Hepatocyte (in vitro differentiated cells): Measurements from ENCODE around the gene IFT122. TPM values are rescaled to one million over a fixed set of nuclear protein-coding genes. Genes with fewer than 3 reads are reported as not detected.

Source experiments
- DNase-seq: peaks from one replicate; pipeline ENCODE4 v3.0.0-alpha.2; 2016; ENCODE audit warnings: low spot score
- H2AFZ ChIP-seq: fragments of 200-600 bp; sonication (generic); 2 replicates; pipeline ENCODE4 v1.6.0; 2016; ENCODE audit warnings: antibody characterized with exemption, mild to moderate bottlenecking
- H3K27ac ChIP-seq: fragments of 200-600 bp; sonication (generic); 2 replicates; pipeline ENCODE4 v1.5.1; 2016; ENCODE audit warnings: mild to moderate bottlenecking
- H3K27me3 ChIP-seq: fragments of 200-600 bp; sonication (generic); 2 replicates; pipeline ENCODE4 v1.6.1; 2016
- H3K36me3 ChIP-seq: fragments of 200-600 bp; sonication (generic); replicated peaks from 2 replicates; pipeline ENCODE4 v1.5.1; 2016; ENCODE audit warnings: low read depth; ENCODE audit not compliant: insufficient read depth
- H3K4me1 ChIP-seq: fragments of 200-600 bp; sonication (generic); 2 replicates; pipeline ENCODE4 v1.5.1; 2016; ENCODE audit warnings: mild to moderate bottlenecking, moderate library complexity; ENCODE audit not compliant: insufficient read depth
- H3K4me2 ChIP-seq: fragments of 200-600 bp; sonication (generic); 2 replicates; pipeline ENCODE4 v1.6.0; 2016
- H3K4me3 ChIP-seq: fragments of 200-600 bp; sonication (generic); 2 replicates; pipeline ENCODE4 v1.5.1; 2016; ENCODE audit warnings: mild to moderate bottlenecking
- H3K79me2 ChIP-seq: fragments of 200-600 bp; sonication (generic); 2 replicates; pipeline ENCODE4 v1.6.0; 2017; ENCODE audit warnings: mild to moderate bottlenecking
- H3K9me2 ChIP-seq: fragments of 200-600 bp; sonication (generic); replicated peaks from 2 replicates; pipeline ENCODE4 v1.6.0; 2017; ENCODE audit warnings: mild to moderate bottlenecking; ENCODE audit not compliant: insufficient read depth
- H3K9me3 ChIP-seq: fragments of 200-600 bp; sonication (generic); 2 replicates; pipeline ENCODE4 v1.5.1; 2016; ENCODE audit warnings: low read depth, mild to moderate bottlenecking
- H4K20me1 ChIP-seq: fragments of 200-600 bp; sonication (generic); 2 replicates; pipeline ENCODE4 v1.6.0; 2016; ENCODE audit warnings: mild to moderate bottlenecking; ENCODE audit not compliant: insufficient read depth, poor library complexity, severe bottlenecking
- CTCF ChIP-seq: fragments of 200-600 bp; sonication (generic); IDR thresholded peaks from 2 replicates; pipeline ENCODE4 v1.5.1; 2016; ENCODE audit warnings: antibody characterized with exemption, mild to moderate bottlenecking; ENCODE audit not compliant: poor library complexity
- EZH2 ChIP-seq: fragments of 200-600 bp; sonication (generic); IDR thresholded peaks from 2 replicates; pipeline ENCODE4 v1.6.1; 2016; ENCODE audit warnings: antibody characterized with exemption, mild to moderate bottlenecking, borderline replicate concordance
- EZH2phosphoT487 ChIP-seq: fragments of 200-600 bp; sonication (generic); IDR thresholded peaks from one replicate; pipeline ENCODE4 v1.6.1; 2018; ENCODE audit warnings: antibody characterized with exemption, mild to moderate bottlenecking, low read depth, moderate library complexity; ENCODE audit not compliant: unreplicated experiment, severe bottlenecking
- WGBS: methylation state at CpG from one replicate; pipeline ENCODE4 v1.1.6; 2016; ENCODE audit warnings: low lambda C conversion rate; ENCODE audit errors: missing lambda C conversion rate; 5-methylcytosine and 5-hydroxymethylcytosine counted together
- polyA plus RNA-seq: library from polyadenylated mRNA; unstranded; fragments of >200 nt; fragmentation: Nextera tagmentation; extraction: Ambion mirVana; gene quantifications from 2 replicates; pipeline ENCODE4 v1.2.1, GENCODE V29; 2016
- total RNA-seq: library from RNA; depleted of rRNA; stranded (reverse); fragments of >200 nt; gene quantifications from 2 replicates; pipeline ENCODE4 v1.2.3, GENCODE V29; 2014

The IFT122 gene
- total and polyA plus RNA-seq, 2 experiments from 2014 or later, result 11.4 to 14.6 TPM

GRCh38 chr3:129563850-129564535 lies 124.0 kb downstream of the IFT122 start:
- Histone ChIP-seq H4K20me1 (no peaks in the 10 kb centered on the region), H3K27me3 (no peaks in the 10 kb centered on the region), H3K4me2 (no peak overlapping the region), H2AFZ (no peak overlapping the region), H3K4me1 (peaks cover 29% of the 10 kb centered on the region), H3K79me2 (peaks cover 6% of the 10 kb centered on the region), H3K4me3 (no peak overlapping the region), H3K36me3 (no peaks in the 10 kb centered on the region), H3K9me2 (no peaks in the 10 kb centered on the region), H3K9me3 (no peaks in the 10 kb centered on the region), H3K27ac (no peak overlapping the region)
- WGBS, result 97% methylated on average over 7 of the region's 8 CpGs
- TF ChIP-seq EZH2, result no peak
- no peak for TF ChIP-seq CTCF
- TF ChIP-seq EZH2phosphoT487, result no peak
- no peak for DNase-seq

- no peaks in the 10 kb centered on the region for H3K9me2 ChIP-seq
- no peaks in the 10 kb centered on the region for H3K36me3 ChIP-seq
- H3K27me3 ChIP-seq, result no peaks in the 10 kb centered on the region
- H4K20me1 ChIP-seq, result no peaks in the 10 kb centered on the region
- peaks cover 18% of the 10 kb centered on the region for H3K4me1 ChIP-seq
- H3K27ac ChIP-seq, result no peak overlapping the region
- no peak overlapping the region for H2AFZ ChIP-seq
- H3K79me2 ChIP-seq, result no peaks in the 10 kb centered on the region
- H3K9me3 ChIP-seq, result no peaks in the 10 kb centered on the region
- no peak overlapping the region for H3K4me3 ChIP-seq
- no peak overlapping the region for H3K4me2 ChIP-seq
- 90% methylated on average over 21 of the region's 21 CpGs for WGBS
- no peak for TF ChIP-seq EZH2
- TF ChIP-seq EZH2phosphoT487, result no peak
- no peak for DNase-seq
Measured at GRCh38 chr3:129564981-129565644, 125.1 kb downstream of the IFT122 start.

GRCh38 chr3:129565902-129566301 lies 125.9 kb downstream of the IFT122 start:
- Histone ChIP-seq H2AFZ (no peak overlapping the region), H3K4me1 (peaks cover 10% of the 10 kb centered on the region), H3K9me2 (no peaks in the 10 kb centered on the region), H3K4me2 (no peak overlapping the region), H3K27me3 (no peaks in the 10 kb centered on the region), H3K4me3 (no peak overlapping the region), H3K9me3 (no peaks in the 10 kb centered on the region), H3K79me2 (no peaks in the 10 kb centered on the region), H3K27ac (no peak overlapping the region), H4K20me1 (no peaks in the 10 kb centered on the region), H3K36me3 (no peaks in the 10 kb centered on the region)
- DNase-seq, result no peak
- no peak for TF ChIP-seq EZH2
- TF ChIP-seq CTCF, result no peak
- TF ChIP-seq EZH2phosphoT487, result no peak
- 98% methylated on average over 7 of the region's 7 CpGs for WGBS

GRCh38 chr3:129567176-129567705 lies 127.2 kb downstream of the IFT122 start:
- DNase-seq, result no peak
- H3K27me3 ChIP-seq, result no peaks in the 10 kb centered on the region
- WGBS, result 91% methylated on average over 17 of the region's 18 CpGs
- H4K20me1 ChIP-seq, result no peaks in the 10 kb centered on the region
- no peak overlapping the region for H3K27ac ChIP-seq
- H3K36me3 ChIP-seq, result no peaks in the 10 kb centered on the region
- no peaks in the 10 kb centered on the region for H3K9me3 ChIP-seq
- no peak overlapping the region for H3K4me3 ChIP-seq
- H2AFZ ChIP-seq, result no peak overlapping the region
- no peaks in the 10 kb centered on the region for H3K4me1 ChIP-seq
- no peaks in the 10 kb centered on the region for H3K9me2 ChIP-seq
- H3K4me2 ChIP-seq, result no peak overlapping the region
- H3K79me2 ChIP-seq, result no peaks in the 10 kb centered on the region
- TF ChIP-seq EZH2phosphoT487 (no peak), CTCF (no peak), EZH2 (no peak)
